ENCODE data around the gene DDX28. TPM values are rescaled to one million over a fixed set of nuclear protein-coding genes. Genes with fewer than 3 reads are reported as not detected.

Gene DDX28
- total and polyA plus RNA-seq, 7 donors, result 10.0 to 20.2 (median 12.6) TPM

- DNase-seq, result peak in 1 of 2 donors; percentile 58
- no peaks in the 10 kb centered on the region for H3K9me3 ChIP-seq
- intact Hi-C loops (cut with DNase I), result loop anchor here in 1 of 2 donors (10.0 kb wide), 1 partner anchor 348 kb away; no protein-coding TSS in a partner anchor
- H3K4me1 ChIP-seq, result peaks cover 24% of the 10 kb centered on the region
- no peak for TF ChIP-seq CTCF (IDR thresholded peaks at IDR 0.05)
- no peaks in the 10 kb centered on the region for H3K27me3 ChIP-seq (ENCODE audit: insufficient read depth in 3 of 3, low read length in 2 of 3)
- 2 to 7% (median 3%) methylated on average over 19 of the region's 19 CpGs for WGBS, 3 donors
- peaks cover 0 to 15% of the 10 kb centered on the region in 2 donors for H3K36me3 ChIP-seq (ENCODE audit: insufficient read depth in 1 of 2, low read depth in 1 of 2)
- H3K27ac ChIP-seq, result peak overlapping the region; percentile 94
- ATAC-seq, result peak; percentile 54 to 73 (median 56)
- peak overlapping the region; percentile 99 for H3K4me3 ChIP-seq
These were observed 729 bp downstream of the DDX28 start for GRCh38 chr16:68022278-68022727.

- peak overlapping the region; percentile 94 for H3K27ac ChIP-seq
- no peak for TF ChIP-seq CTCF (IDR thresholded peaks at IDR 0.05)
- intact Hi-C loops (cut with DNase I), result loop anchor here in 1 of 2 donors (10.0 kb wide), 1 partner anchor 347 kb away; no protein-coding TSS in a partner anchor
- ATAC-seq, result no peak
- H3K4me3 ChIP-seq, result peak overlapping the region; percentile 99
- WGBS, 3 donors, result 86 to 94% (median 89%) methylated on average over 10 of the region's 10 CpGs
- no peaks in the 10 kb centered on the region for H3K9me3 ChIP-seq
- H3K36me3 ChIP-seq (ENCODE audit: insufficient read depth in 1 of 2, low read depth in 1 of 2), result peaks cover 0 to 9% of the 10 kb centered on the region in 2 donors
- no peak for DNase-seq
- peaks cover 24% of the 10 kb centered on the region for H3K4me1 ChIP-seq
- no peaks in the 10 kb centered on the region for H3K27me3 ChIP-seq (ENCODE audit: insufficient read depth in 3 of 3, low read length in 2 of 3)
These were observed 1.5 kb downstream of the DDX28 start for GRCh38 chr16:68021490-68021889.

- Histone ChIP-seq H3K4me3 (no peak overlapping the region), H3K36me3 (ENCODE audit: insufficient read depth in 1 of 2, low read depth in 1 of 2) (no peaks in the 10 kb centered on the region), H3K4me1 (peaks cover 22% of the 10 kb centered on the region), H3K27ac (no peak overlapping the region), H3K9me3 (no peaks in the 10 kb centered on the region), H3K27me3 (ENCODE audit: insufficient read depth in 3 of 3, low read length in 2 of 3) (no peaks in the 10 kb centered on the region)
- 71 to 74% (median 71%) methylated on average over 8 of the region's 8 CpGs for WGBS, 3 donors
- TF ChIP-seq CTCF (IDR thresholded peaks at IDR 0.05), result no peak
- intact Hi-C loops (cut with DNase I), result no loop called here
- ATAC-seq (no peak), DNase-seq (no peak)
These were observed 3.8 kb downstream of the DDX28 start for GRCh38 chr16:68019167-68019680.

GRCh38 chr16:68015681-68016080, 7.4 kb downstream of the DDX28 start, which contains the start of gene DPEP2NB:
DPEP2NB (minus strand) TSS chr16:68015911; CDS start chr16:68015770, 141 bp downstream.
- Histone ChIP-seq H3K36me3 (ENCODE audit: insufficient read depth in 1 of 2, low read depth in 1 of 2) (no peaks in the 10 kb centered on the region), H3K4me1 (no peaks in the 10 kb centered on the region), H3K9me3 (no peaks in the 10 kb centered on the region), H3K27me3 (ENCODE audit: insufficient read depth in 3 of 3, low read length in 2 of 3) (no peaks in the 10 kb centered on the region), H3K4me3 (no peak within 1 kb of the TSS), H3K27ac (no peak within 1 kb of the TSS)
- WGBS, 3 donors, result 80 to 85% (median 81%) methylated on average over 5 of the region's 5 CpGs
- no peak for ATAC-seq
- intact Hi-C loops (cut with DNase I), result loop anchor here in 1 of 2 donors (2.0 kb wide), 1 partner anchor 39 kb away; no protein-coding TSS in a partner anchor
- no peak for DNase-seq
- TF ChIP-seq CTCF (IDR thresholded peaks at IDR 0.05), result no peak
